GM18505 (cell line): ENCODE data around the gene AMZ2.
"Not testable (repeated sequence)": the region's sequence is repeated elsewhere in the genome, so short reads cannot be mapped to it uniquely, and the experiment has no call there.

Experiments
- ATAC-seq: cut with Tn5 transposase; IDR thresholded peaks from one replicate; pipeline ENCODE4 v1.9.1; 2021; ENCODE audit not compliant: unreplicated experiment
- POLR2A ChIP-seq: IDR thresholded peaks from 4 replicates; pipeline ENCODE4 v1.6.1; 2011; ENCODE audit warnings: borderline replicate concordance; ENCODE audit not compliant: insufficient read depth, insufficient read length; ENCODE audit errors: extremely low read depth

Gene AMZ2, protein sequence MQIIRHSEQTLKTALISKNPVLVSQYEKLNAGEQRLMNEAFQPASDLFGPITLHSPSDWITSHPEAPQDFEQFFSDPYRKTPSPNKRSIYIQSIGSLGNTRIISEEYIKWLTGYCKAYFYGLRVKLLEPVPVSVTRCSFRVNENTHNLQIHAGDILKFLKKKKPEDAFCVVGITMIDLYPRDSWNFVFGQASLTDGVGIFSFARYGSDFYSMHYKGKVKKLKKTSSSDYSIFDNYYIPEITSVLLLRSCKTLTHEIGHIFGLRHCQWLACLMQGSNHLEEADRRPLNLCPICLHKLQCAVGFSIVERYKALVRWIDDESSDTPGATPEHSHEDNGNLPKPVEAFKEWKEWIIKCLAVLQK

GRCh38 chr17:68247445-68248198 lies at the start of gene AMZ2:
Gene AMZ2, plus strand, starts transcription at chr17:68248043. Its CDS starts 2,145 bp downstream, at chr17:68250188.
- ATAC-seq: peak; percentile 87
- peak; percentile 94 for TF ChIP-seq POLR2A

DNA sequence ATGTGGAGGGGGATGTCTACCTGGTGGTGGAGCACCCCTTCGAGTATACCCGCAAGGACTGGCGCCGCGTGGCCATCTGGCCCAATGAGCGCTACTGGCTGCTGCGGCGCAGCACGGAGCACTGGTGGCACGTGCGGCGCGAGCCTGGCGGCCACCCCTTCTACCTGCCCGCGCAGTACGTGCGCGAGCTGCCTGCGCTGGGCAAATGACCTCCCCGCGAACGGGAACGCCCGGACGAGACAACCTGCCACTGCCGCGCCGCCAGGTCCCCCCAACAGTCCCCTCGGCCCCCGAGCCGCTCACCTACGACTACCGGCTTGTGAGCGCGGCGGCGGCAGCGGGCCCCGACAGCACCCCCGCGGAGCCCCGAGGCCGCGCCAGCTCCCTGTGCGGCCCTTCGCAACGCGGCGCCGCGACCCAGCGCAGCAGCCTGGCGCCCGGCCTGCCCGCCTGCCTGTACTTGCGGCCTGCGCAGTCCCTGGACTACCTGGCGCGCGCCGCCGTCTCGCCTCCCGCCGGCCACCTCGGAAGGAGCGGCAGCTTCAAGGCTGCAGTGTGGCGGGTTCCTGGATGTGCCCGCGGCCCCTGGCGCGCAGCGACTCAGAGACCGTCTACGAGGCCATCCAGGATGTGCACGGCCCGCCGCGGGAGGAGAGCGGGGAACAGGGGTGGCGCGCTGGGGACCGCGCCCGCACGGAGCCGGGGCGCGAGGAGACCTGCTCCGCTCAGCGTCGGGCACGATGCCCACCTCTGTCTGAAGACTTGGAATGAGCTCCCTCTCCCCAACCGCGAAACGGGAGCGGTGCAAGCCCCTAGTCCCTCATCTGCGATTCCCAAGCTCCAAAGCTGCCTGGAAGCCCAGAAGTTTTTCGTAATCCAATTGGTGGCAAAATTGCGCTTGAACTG lies 48.7 kb upstream of the AMZ2 start:
- ATAC-seq: no peak

DNA sequence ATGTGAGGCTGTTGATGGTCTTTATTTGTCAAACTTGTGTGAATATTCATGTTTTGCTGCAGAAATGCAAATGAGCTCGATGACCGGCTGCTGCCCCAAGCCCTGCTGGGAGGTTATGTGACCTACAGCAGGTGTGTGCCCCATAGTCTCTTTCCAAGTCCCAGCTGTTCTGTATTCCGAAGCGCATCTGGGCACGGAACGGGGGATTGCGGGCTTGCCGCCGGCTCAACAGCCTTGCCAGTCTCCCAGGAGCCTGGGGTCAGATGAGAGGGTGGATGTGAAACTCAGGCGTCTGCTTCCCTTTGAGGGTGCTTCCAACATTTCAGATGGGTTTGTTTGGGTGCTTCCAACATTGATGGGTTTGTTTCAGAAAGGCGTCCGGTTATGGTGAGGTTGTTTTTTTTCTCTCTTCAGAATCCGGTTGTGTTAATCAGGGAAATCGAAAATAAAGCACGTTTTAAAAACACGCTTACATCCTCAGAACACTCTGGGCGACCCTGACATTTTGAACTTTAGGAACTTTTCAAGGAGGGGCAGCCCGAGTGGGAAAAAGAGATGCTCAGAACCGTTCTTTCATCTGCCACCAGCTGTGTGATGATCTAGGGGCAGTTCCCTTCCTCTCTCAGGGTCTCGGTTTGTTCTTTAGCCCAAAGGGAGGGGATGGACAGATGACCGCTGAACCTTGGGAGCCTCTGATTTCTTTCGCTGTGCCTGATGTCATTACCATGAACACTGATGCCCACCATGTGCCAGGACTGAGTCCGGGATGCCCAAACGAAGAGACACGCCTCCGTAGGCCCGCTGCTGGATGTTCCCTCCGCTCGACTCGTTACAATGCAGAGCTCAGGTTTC lies 47.8 kb upstream of the AMZ2 start:
- TF ChIP-seq POLR2A: no peak
- no peak for ATAC-seq

More for the DNA sequence above, 48.7 kb upstream of the AMZ2 start:
- TF ChIP-seq POLR2A: no peak

DNA sequence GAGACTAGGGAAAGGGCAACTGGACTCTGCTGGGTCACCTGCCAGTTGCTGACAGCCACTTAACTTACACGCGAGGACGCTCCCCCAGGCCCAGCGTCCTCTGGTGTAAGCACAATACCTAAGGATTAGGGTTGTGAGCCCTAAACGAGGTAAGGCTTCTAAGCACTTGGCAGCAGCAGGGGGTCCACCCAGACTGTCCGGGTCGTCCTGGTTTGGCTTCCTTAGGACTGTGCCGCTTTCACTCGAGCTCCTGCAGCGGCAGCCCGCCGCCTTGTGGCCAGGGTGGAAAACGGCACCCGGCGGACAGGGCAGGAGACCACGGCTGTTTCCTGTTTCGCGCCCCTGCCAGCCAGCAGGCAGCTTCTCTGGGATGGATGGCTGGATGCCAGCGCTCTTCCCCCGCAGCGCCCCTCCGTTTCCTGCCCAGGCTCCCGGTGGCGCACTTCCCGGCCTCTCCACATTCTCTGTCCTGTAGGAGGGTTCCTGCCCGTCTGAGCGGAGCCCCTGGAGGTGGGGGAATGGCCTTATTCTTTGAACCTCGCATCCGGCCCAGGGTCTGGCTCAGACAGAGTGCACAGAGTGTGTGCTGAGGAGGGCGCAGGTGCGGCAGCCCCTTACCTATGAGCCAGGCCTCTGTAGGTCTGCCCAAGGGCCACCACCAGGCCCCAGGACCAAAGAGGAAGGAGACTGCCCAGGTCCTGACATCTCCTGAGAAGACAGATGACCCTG lies 47.0 kb upstream of the AMZ2 start:
- no peak for ATAC-seq
- no peak for TF ChIP-seq POLR2A

- ATAC-seq: not testable (repeated sequence)
Measured at GRCh38 chr17:68201418-68201771, 46.4 kb upstream of the AMZ2 start.

- ATAC-seq: not testable (repeated sequence)
Measured at GRCh38 chr17:68202321-68202720, 45.5 kb upstream of the AMZ2 start.

- TF ChIP-seq POLR2A: no peak
- no peak for ATAC-seq
Measured at GRCh38 chr17:68204736-68205135, 43.1 kb upstream of the AMZ2 start.

DNA sequence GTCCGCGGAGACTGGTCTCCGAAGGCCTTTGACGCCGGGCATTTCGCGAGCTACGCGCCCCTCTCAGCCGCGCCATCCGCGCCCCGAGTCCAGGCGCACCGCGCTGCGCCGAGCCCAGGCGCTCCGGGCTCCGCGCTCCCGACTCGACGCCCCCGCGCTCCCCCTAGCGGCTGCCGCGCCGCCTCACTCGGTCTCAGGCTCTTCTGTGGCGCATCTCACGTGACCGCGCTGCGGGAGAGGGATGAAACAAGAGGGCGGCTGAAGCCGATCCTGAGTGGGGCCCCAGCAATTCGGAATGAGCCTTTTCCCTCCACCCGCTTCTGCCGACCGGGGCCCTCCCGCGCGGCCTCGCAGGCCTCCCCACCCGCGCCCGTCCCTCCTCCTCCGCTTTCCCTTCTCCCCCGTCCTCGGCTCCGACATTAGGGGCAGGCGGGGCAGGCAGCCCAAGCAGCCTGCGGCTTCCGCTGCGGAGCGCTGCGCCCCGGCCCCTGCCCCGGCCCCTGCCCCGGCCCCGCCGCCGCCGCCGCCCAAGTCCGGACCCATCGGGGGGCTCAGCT lies 42.5 kb upstream of the AMZ2 start:
- peak; percentile 81 for TF ChIP-seq POLR2A
- ATAC-seq: peak; percentile 82

DNA sequence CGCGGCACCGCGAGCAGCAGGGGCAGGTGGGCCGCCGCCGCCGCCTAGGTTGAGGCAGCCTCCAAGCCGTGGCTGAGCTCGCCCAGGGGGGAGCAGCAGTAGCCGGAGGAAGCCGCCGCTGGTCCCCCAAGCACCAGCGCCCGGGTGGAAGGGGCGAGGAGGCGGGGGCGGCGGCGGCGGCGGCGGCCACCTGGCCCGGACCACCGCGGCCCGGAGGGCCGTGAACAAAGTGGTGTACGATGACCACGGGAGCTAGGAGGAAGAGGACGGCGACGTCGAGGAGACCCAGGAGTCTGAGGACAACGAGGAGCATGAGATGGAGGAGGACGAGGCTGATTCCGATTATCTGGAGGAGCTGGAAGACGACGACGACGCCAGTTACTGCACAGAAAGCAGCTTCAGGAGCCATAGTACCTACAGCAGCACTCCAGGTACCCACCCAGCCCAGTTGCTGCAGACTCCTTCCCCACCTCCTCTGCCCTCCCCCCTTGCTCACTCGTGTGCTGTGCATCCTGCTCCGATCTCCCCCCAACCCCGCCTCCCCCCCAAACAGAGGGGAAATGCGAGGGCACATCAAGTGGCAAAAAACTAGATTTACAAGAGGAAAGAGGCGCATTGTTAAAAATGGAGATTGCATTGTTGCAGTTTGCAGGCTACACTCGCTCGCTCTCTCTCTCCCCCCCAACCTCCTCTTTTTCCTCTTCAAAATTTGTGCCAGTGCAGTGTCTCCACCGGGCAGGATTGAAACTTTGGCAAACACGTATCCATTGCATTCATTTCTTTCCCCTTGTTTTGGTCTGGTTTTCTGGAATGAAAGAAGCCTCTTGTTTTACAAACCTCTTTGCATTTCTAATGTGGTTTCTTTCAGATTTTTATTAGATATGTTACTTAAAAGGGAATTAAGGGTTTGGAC lies 41.8 kb upstream of the AMZ2 start:
- ATAC-seq: peak; percentile 33
- no peak for TF ChIP-seq POLR2A

GRCh38 chr17:68207651-68208253 lies 40.1 kb upstream of the AMZ2 start:
- ATAC-seq: no peak
- TF ChIP-seq POLR2A: no peak

DNA sequence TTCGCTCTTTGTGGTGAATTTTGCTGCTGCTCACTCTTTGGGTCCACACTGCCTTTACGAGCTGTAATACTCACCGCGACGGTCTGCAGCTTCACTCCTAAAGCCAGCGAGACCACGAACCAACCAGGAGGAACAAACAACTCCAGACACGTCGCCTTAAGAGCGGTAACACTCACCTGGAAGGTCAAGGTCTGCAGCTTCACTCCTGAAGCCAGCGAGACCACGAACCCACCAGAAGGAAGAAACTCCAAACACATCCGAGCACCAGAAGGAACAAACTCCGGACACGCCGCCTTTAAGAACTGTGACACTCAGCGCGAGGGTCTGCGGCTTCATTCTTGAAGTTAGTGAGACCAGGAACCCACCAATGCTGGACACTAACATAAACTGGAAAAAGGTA lies 39.2 kb upstream of the AMZ2 start:
- not testable (repeated sequence) for ATAC-seq

- ATAC-seq: not testable (repeated sequence)
Measured at GRCh38 chr17:68209191-68209900, 38.5 kb upstream of the AMZ2 start.
